Psoas muscle (tissue), 8 donors: Measurements from ENCODE around the gene ZDHHC11. TPM values are rescaled to one million over a fixed set of nuclear protein-coding genes. Genes with fewer than 3 reads are reported as not detected.
A peak's percentile ranks its signal among the peaks of the same experiment; 100 is the strongest.
"Not testable (repeated sequence)": the region's sequence is repeated elsewhere in the genome, so short reads cannot be mapped to it uniquely, and the experiment has no call there.

Experiments
- ATAC-seq, 4 donors: fragments of 200-7000 bp; cut with Tn5 transposase; one replicate each; pipeline ENCODE4 v1.9.1; 2020; ENCODE audit warnings: moderate library complexity in 3 of 4, mild to moderate bottlenecking in 2 of 4
- DNase-seq, 2 donors: peaks; one replicate each; pipeline ENCODE4 v3.0.0-alpha.2; 2020
- H3K27ac ChIP-seq: fragments of 200-600 bp; one replicate; pipeline ENCODE4 v1.8.0; 2022
- H3K27me3 ChIP-seq, 3 donors: fragments of 200-600 bp in 1 of 3; one replicate each; pipeline versions ENCODE4 v1.6.1 to v1.8.0; 2013 to 2022; ENCODE audit warnings: low read length in 2 of 3, mild to moderate bottlenecking in 2 of 3, moderate library complexity in 1 of 3; ENCODE audit not compliant: insufficient read depth in 3 of 3
- H3K36me3 ChIP-seq, 2 donors: fragments of 200-600 bp in 1 of 2; one replicate each; pipeline versions ENCODE4 v1.6.1 to v1.8.0; 2013 to 2022; ENCODE audit warnings: low read depth in 1 of 2, mild to moderate bottlenecking in 1 of 2, moderate library complexity in 1 of 2; ENCODE audit not compliant: insufficient read depth in 1 of 2
- H3K4me1 ChIP-seq: fragments of 200-600 bp; one replicate; pipeline ENCODE4 v1.8.0; 2022
- H3K4me3 ChIP-seq: fragments of 200-600 bp; one replicate; pipeline ENCODE4 v1.8.0; 2022; ENCODE audit warnings: mild to moderate bottlenecking
- H3K9me3 ChIP-seq: fragments of 200-600 bp; one replicate; pipeline ENCODE4 v1.8.0; 2022
- CTCF ChIP-seq: fragments of 200-600 bp; IDR thresholded peaks from one replicate; pipeline ENCODE4 v1.8.0; 2022; ENCODE audit warnings: antibody characterized with exemption
- WGBS, 3 donors: extraction: QIAGEN DNeasy Blood & Tissue Kit; methylation state at CpG; one replicate each; pipeline versions ENCODE4 v1.1.6 to v1.1.7; 2013; 5-methylcytosine and 5-hydroxymethylcytosine counted together
- intact Hi-C, 2 donors: fragments of 100-400 bp; cut with DNase I; formaldehyde crosslinking; loops; one replicate each; pipeline versions ENCODE4 v1.11.0 to v1.14.2; 2022
- polyA plus RNA-seq, 3 donors: library from polyadenylated mRNA; stranded (reverse); fragments of 200-250 nt; gene quantifications; one replicate each; pipeline ENCODE4 v1.2.3, GENCODE V29; 2013
- total RNA-seq, 4 donors: library from RNA; stranded (reverse); fragmentation: NEBNext Ultra II Directional in 2 of 4; extraction: Animal tissue kit (Norgen Biotek cat#: 25700) in 2 of 4; gene quantifications; one replicate each; pipeline versions ENCODE4 v1.2.1 to v1.2.4, GENCODE V29; 2021 to 2023
- donor health status: healthy with polysubstance abuse.
- donor health status: DM: no; HTN: no; CAD: no; lungs with moderate emphysema.
- donor health status: Bipolar disorder and iron deficiency.
- donor health status: healthy.
- donor health status: DM: yes; HTN: yes; CAD: no.
- donor health status: DM: no; HTN: no; CAD: no.
- donor health status: DM: no; HTN: no; CAD: no.
- donor health status: DM: yes; HTN: yes; CAD: no.

ZDHHC11 gene
- total and polyA plus RNA-seq, 7 donors = 0.44 to 9.4 (median 1.8) TPM

- WGBS, 3 donors = 80 to 90% (median 80%) methylated on average over 7 to 10 of the region's 10 CpGs
- TF ChIP-seq CTCF = no peak
- no peaks in the 10 kb centered on the region for H3K9me3 ChIP-seq
- H3K27me3 ChIP-seq = no peaks in the 10 kb centered on the region
- ATAC-seq (peak in 2 of 4 donors; percentile 21 to 43), DNase-seq (peak in 1 of 2 donors; percentile 40)
- no peak overlapping the region for H3K27ac ChIP-seq
- peaks cover 25% of the 10 kb centered on the region for H3K4me1 ChIP-seq
- no peaks in the 10 kb centered on the region for H3K36me3 ChIP-seq
- no peak overlapping the region for H3K4me3 ChIP-seq
- intact Hi-C loops = no loop called here
Observed at GRCh38 chr5:756171-756570, 94.6 kb downstream of the ZDHHC11 start.

- H3K9me3 ChIP-seq, H3K36me3 ChIP-seq, H3K27me3 ChIP-seq, intact Hi-C loops, H3K4me3 ChIP-seq, H3K27ac ChIP-seq, ATAC-seq, DNase-seq: not testable (repeated sequence)
- peaks cover 21% of the 10 kb centered on the region for H3K4me1 ChIP-seq
- WGBS, 3 donors = 64 to 87% (median 64%) methylated on average over 15 to 16 of the region's 16 CpGs
Observed at GRCh38 chr5:754143-754632, 96.6 kb downstream of the ZDHHC11 start.

- intact Hi-C loops, H3K9me3 ChIP-seq, H3K36me3 ChIP-seq, H3K4me3 ChIP-seq, ATAC-seq, H3K27me3 ChIP-seq, H3K27ac ChIP-seq, DNase-seq: not testable (repeated sequence)
- H3K4me1 ChIP-seq = peaks cover 16% of the 10 kb centered on the region
- WGBS, 3 donors = 83 to 86% (median 85%) methylated on average over 10 to 14 of the region's 19 CpGs
Observed at GRCh38 chr5:753567-754142, 97.1 kb downstream of the ZDHHC11 start.

- H3K27me3 ChIP-seq, H3K9me3 ChIP-seq, ATAC-seq, DNase-seq, H3K4me3 ChIP-seq, H3K4me1 ChIP-seq, H3K27ac ChIP-seq, H3K36me3 ChIP-seq, intact Hi-C loops: not testable (repeated sequence)
- WGBS, 3 donors = 75 to 82% (median 78%) methylated on average over 11 to 16 of the region's 20 CpGs
Observed at GRCh38 chr5:752532-753115, 98.2 kb downstream of the ZDHHC11 start.

- H3K27ac ChIP-seq, H3K36me3 ChIP-seq, H3K4me3 ChIP-seq, H3K4me1 ChIP-seq, ATAC-seq, DNase-seq, H3K27me3 ChIP-seq, H3K9me3 ChIP-seq, intact Hi-C loops: not testable (repeated sequence)
- WGBS, 3 donors = 90 to 97% (median 95%) methylated on average over 4 to 7 of the region's 8 CpGs
Observed at GRCh38 chr5:751992-752391, 98.8 kb downstream of the ZDHHC11 start.

- H3K4me3 ChIP-seq = no peak overlapping the region
- TF ChIP-seq CTCF = no peak
- H3K27ac ChIP-seq = no peak overlapping the region
- DNase-seq (no peak), ATAC-seq (no peak)
- WGBS, 3 donors = 79 to 91% (median 83%) methylated on average over 5 to 8 of the region's 13 CpGs
- H3K9me3 ChIP-seq = no peaks in the 10 kb centered on the region
- no peaks in the 10 kb centered on the region for H3K27me3 ChIP-seq
- intact Hi-C loops = no loop called here
- no peaks in the 10 kb centered on the region for H3K36me3 ChIP-seq
- H3K4me1 ChIP-seq = no peaks in the 10 kb centered on the region
Observed at GRCh38 chr5:751496-751895, 99.3 kb downstream of the ZDHHC11 start.

GRCh38 chr5:750226-750625, 100.6 kb downstream of the ZDHHC11 start:
- H3K27me3 ChIP-seq, H3K9me3 ChIP-seq, ATAC-seq, H3K4me1 ChIP-seq, H3K27ac ChIP-seq, DNase-seq, intact Hi-C loops, H3K36me3 ChIP-seq, H3K4me3 ChIP-seq: not testable (repeated sequence)
- WGBS, 3 donors = 84 to 97% (median 89%) methylated on average over 5 to 17 of the region's 19 CpGs
